GM12891 (cell line): ENCODE results near the gene NDUFS7.

Experiments used
- DNase-seq: peaks from one replicate; pipeline ENCODE4 v3.0.0; 2011; ENCODE audit warnings: low spot score; ENCODE audit not compliant: insufficient read length
- FAIRE-seq: peaks from 2 replicates; lab custom pipeline; 2011; peaks lifted over from hg19 to GRCh38; lab: Jason Lieb, UNC
- PAX5 ChIP-seq: IDR thresholded peaks from 2 replicates; pipeline ENCODE4 v1.6.1; 2011; ENCODE audit warnings: low read length, moderate library complexity, mild to moderate bottlenecking; ENCODE audit not compliant: insufficient read depth, severe bottlenecking
- POLR2A ChIP-seq: IDR thresholded peaks from 2 replicates; pipeline ENCODE4 v1.6.1; 2011; ENCODE audit warnings: low read depth, low read length, control low read depth
- POLR2AphosphoS5 ChIP-seq: IDR thresholded peaks from 2 replicates; pipeline ENCODE4 v1.6.1; 2011; ENCODE audit warnings: low read depth, low read length, control low read depth
- POU2F2 ChIP-seq: IDR thresholded peaks from 2 replicates; pipeline ENCODE4 v1.6.1; 2011; ENCODE audit warnings: low read depth, mild to moderate bottlenecking, control low read depth, low read length, moderate library complexity
- SPI1 ChIP-seq: IDR thresholded peaks from 2 replicates; pipeline ENCODE4 v1.6.1; 2011; ENCODE audit warnings: low read depth, low read length, control low read depth
- TAF1 ChIP-seq: IDR thresholded peaks from 2 replicates; pipeline ENCODE4 v1.6.1; 2011; ENCODE audit warnings: low read depth, low read length, control low read depth

The NDUFS7 gene

GRCh38 chr19:1408300-1409203 lies 24.8 kb downstream of the NDUFS7 start:
- FAIRE-seq = peak; percentile 82
- DNase-seq = no peak
- TF ChIP-seq POLR2AphosphoS5 (no peak; the same call in 1 of the 2 replicates), SPI1 (no peak), POU2F2 (no peak), POLR2A (no peak), PAX5 (no peak)

- DNase-seq (no peak), FAIRE-seq (no peak)
- TF ChIP-seq TAF1 = no peak
- TF ChIP-seq SPI1 = no peak
- no peak for TF ChIP-seq PAX5
- TF ChIP-seq POLR2AphosphoS5 = no peak
- TF ChIP-seq POLR2A = no peak
- TF ChIP-seq POU2F2 = no peak
Measured at GRCh38 chr19:1409204-1410005, 25.7 kb downstream of the NDUFS7 start.

- no peak for DNase-seq
- no peak for FAIRE-seq
- no peak for TF ChIP-seq POLR2A
- no peak for TF ChIP-seq TAF1
- TF ChIP-seq SPI1 = no peak
- TF ChIP-seq POLR2AphosphoS5 = no peak
- TF ChIP-seq PAX5 = no peak
- no peak for TF ChIP-seq POU2F2
Measured at GRCh38 chr19:1410136-1410786, 26.6 kb downstream of the NDUFS7 start.

- TF ChIP-seq POLR2A (no peak), POU2F2 (no peak), TAF1 (no peak), SPI1 (no peak), PAX5 (no peak), POLR2AphosphoS5 (0 out of 2 replicates have a peak, but pooled peaks have one; percentile 16)
- FAIRE-seq (no peak), DNase-seq (no peak)
Measured at GRCh38 chr19:1410789-1411188, 27.1 kb downstream of the NDUFS7 start.

- DNase-seq (no peak), FAIRE-seq (no peak)
- TF ChIP-seq POLR2A (no peak), PAX5 (no peak), SPI1 (no peak), POLR2AphosphoS5 (no peak), POU2F2 (no peak), TAF1 (no peak)
Measured at GRCh38 chr19:1411255-1412191, 27.8 kb downstream of the NDUFS7 start.

GRCh38 chr19:1412323-1412923 lies 28.7 kb downstream of the NDUFS7 start:
- TF ChIP-seq POLR2A (no peak), POU2F2 (no peak), TAF1 (no peak), SPI1 (no peak), PAX5 (no peak), POLR2AphosphoS5 (no peak; the same call in 1 of the 2 replicates)
- no peak for FAIRE-seq

GRCh38 chr19:1412995-1413800 lies 29.5 kb downstream of the NDUFS7 start:
- TF ChIP-seq POU2F2 (no peak), TAF1 (no peak)
- FAIRE-seq (no peak), DNase-seq (no peak)

More at GRCh38 chr19:1412323-1412923, 28.7 kb downstream of the NDUFS7 start:
- no peak for DNase-seq
